ENCODE measurements around the gene AFF3. TPM values are rescaled to one million over a fixed set of nuclear protein-coding genes. Genes with fewer than 3 reads are reported as not detected.
"Not testable (repeated sequence)": the region's sequence is repeated elsewhere in the genome, so short reads cannot be mapped to it uniquely, and the experiment has no call there.

AFF3 gene
- total RNA-seq, 4 donors from 2014 or later: 2.1 to 7.3 (median 3.5) TPM

- no peak overlapping the region for H3K4me3 ChIP-seq (ENCODE audit: low read depth, poor library complexity, severe bottlenecking)
- no peak for DNase-seq (ENCODE audit: low spot score in 2 of 2)
- intact Hi-C loops (cut with DNase I; ENCODE audit: low total_unique reads): no loop called here
- no peak for TF ChIP-seq POLR2A (IDR thresholded peaks at IDR 0.05)
- TF ChIP-seq CTCF (IDR thresholded peaks at IDR 0.05): no peak
Observed at GRCh38 chr2:100161945-100162620, 19.7 kb upstream of the AFF3 start.

GRCh38 chr2:100160396-100160795 lies 18.0 kb upstream of the AFF3 start:
- TF ChIP-seq POLR2A (IDR thresholded peaks at IDR 0.05): no peak
- no peak for TF ChIP-seq CTCF (IDR thresholded peaks at IDR 0.05)
- no peak for DNase-seq (ENCODE audit: low spot score in 2 of 2)
- 86 to 100% methylated on average over 1 of the region's 1 CpG for WGBS, 2 donors
- intact Hi-C loops (cut with DNase I; ENCODE audit: low total_unique reads): no loop called here
- H3K4me3 ChIP-seq (ENCODE audit: low read depth, poor library complexity, severe bottlenecking): no peak overlapping the region

GRCh38 chr2:100151832-100152231 lies 9.4 kb upstream of the AFF3 start:
- H3K4me3 ChIP-seq (ENCODE audit: low read depth, poor library complexity, severe bottlenecking); intact Hi-C loops (cut with DNase I; ENCODE audit: low total_unique reads); DNase-seq (ENCODE audit: low spot score in 2 of 2): not testable (repeated sequence)
- WGBS, 2 donors: 91 to 95% methylated on average over 4 of the region's 4 CpGs

- no peak overlapping the region for H3K4me3 ChIP-seq (ENCODE audit: low read depth, poor library complexity, severe bottlenecking)
- no peak for DNase-seq (ENCODE audit: low spot score in 2 of 2)
- WGBS, 2 donors: 88 to 92% methylated on average over 3 of the region's 3 CpGs
- TF ChIP-seq POLR2A (IDR thresholded peaks at IDR 0.05) (no peak), CTCF (IDR thresholded peaks at IDR 0.05) (no peak)
- intact Hi-C loops (cut with DNase I; ENCODE audit: low total_unique reads): no loop called here
Observed at GRCh38 chr2:100151310-100151709, 8.9 kb upstream of the AFF3 start.

- WGBS, 2 donors: 87 to 90% methylated on average over 4 of the region's 4 CpGs
- intact Hi-C loops (cut with DNase I; ENCODE audit: low total_unique reads): no loop called here
- no peak for TF ChIP-seq CTCF (IDR thresholded peaks at IDR 0.05)
- TF ChIP-seq POLR2A (IDR thresholded peaks at IDR 0.05): no peak
- no peak for DNase-seq (ENCODE audit: low spot score in 2 of 2)
- no peak overlapping the region for H3K4me3 ChIP-seq (ENCODE audit: low read depth, poor library complexity, severe bottlenecking)
Observed at GRCh38 chr2:100148883-100149282, 6.5 kb upstream of the AFF3 start.

GRCh38 chr2:100146657-100146960 lies 4.2 kb upstream of the AFF3 start:
- DNase-seq (ENCODE audit: low spot score in 2 of 2): no peak
- TF ChIP-seq CTCF (IDR thresholded peaks at IDR 0.05): no peak
- TF ChIP-seq POLR2A (IDR thresholded peaks at IDR 0.05): no peak
- intact Hi-C loops (cut with DNase I; ENCODE audit: low total_unique reads): no loop called here
- H3K4me3 ChIP-seq (ENCODE audit: low read depth, poor library complexity, severe bottlenecking): no peak overlapping the region
- WGBS, 2 donors: 61 to 78% methylated on average over 2 of the region's 2 CpGs

Data from lower leg skin (tissue), 4 donors.